ENCODE results near the gene MUC5B.
A peak's percentile ranks its signal among the peaks of the same experiment; 100 is the strongest.

Gene MUC5B

GRCh38 chr11:1300569-1301187, 77.8 kb downstream of the MUC5B start:
- H3K27me3 Mint-ChIP-seq (ENCODE audit: low read depth, poor library complexity) = no peaks in the 10 kb centered on the region
- no peaks in the 10 kb centered on the region for H3K36me3 Mint-ChIP-seq (ENCODE audit: low read depth)
- no peak for DNase-seq
- peak overlapping the region; percentile 66 for H3K27ac Mint-ChIP-seq
- no peak overlapping the region for H3K4me3 Mint-ChIP-seq
- TF ChIP-seq CTCF (IDR thresholded peaks at IDR 0.05) = no peak
- H3K4me1 Mint-ChIP-seq = peaks cover 69% of the 10 kb centered on the region
- no peaks in the 10 kb centered on the region for H3K9me3 Mint-ChIP-seq

DNA sequence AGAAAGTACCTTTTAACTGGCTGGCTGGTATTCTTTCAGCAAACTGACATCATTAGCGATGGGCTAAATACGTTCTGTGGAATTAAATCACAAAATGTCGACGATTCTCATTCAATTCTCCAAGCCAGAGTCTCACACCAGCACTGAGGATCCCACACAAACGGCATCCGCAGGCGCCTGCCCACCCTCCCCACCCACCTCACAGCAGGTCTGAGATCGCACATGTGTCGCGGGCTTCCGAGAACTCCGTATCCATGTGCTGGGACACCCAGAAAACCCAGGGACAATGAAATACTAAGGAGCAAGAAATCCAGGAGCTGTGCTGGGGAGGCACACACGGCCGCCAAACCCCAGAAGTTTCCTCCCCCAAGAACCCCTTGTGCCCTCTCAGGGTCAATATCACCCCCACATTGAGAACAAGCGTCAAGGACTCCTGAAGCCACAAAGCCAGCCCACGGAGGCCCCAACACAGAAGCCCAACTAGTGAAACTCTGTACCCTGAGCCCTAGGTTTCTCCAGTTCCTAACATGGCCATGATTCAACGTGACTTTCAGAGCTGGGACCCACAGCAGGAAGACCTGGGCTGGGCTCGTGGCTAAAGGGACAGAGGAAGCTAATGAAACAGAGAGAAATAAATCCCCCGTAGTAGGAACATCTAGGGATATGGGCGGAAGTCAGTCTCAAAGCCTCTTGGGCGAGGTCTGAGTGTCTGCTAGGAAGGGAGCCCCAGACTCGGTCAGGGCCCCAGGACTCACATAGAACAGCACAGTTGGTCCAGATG, 78.5 kb downstream of the MUC5B start:
- DNase-seq = no peak

GRCh38 chr11:1302041-1302460, 79.2 kb downstream of the MUC5B start:
- no peaks in the 10 kb centered on the region for H3K27me3 Mint-ChIP-seq (ENCODE audit: low read depth, poor library complexity)
- TF ChIP-seq CTCF (IDR thresholded peaks at IDR 0.05) = no peak
- H3K36me3 Mint-ChIP-seq (ENCODE audit: low read depth) = no peaks in the 10 kb centered on the region
- no peak overlapping the region for H3K27ac Mint-ChIP-seq
- H3K4me3 Mint-ChIP-seq = no peak overlapping the region
- DNase-seq = no peak
- H3K4me1 Mint-ChIP-seq = peaks cover 81% of the 10 kb centered on the region
- no peaks in the 10 kb centered on the region for H3K9me3 Mint-ChIP-seq

More for the DNA sequence above, 78.5 kb downstream of the MUC5B start:
- no peaks in the 10 kb centered on the region for H3K9me3 Mint-ChIP-seq
- H3K4me3 Mint-ChIP-seq = no peak overlapping the region
- no peaks in the 10 kb centered on the region for H3K27me3 Mint-ChIP-seq (ENCODE audit: low read depth, poor library complexity)
- peaks cover 75% of the 10 kb centered on the region for H3K4me1 Mint-ChIP-seq
- H3K27ac Mint-ChIP-seq = peak overlapping the region; percentile 28
- no peak for TF ChIP-seq CTCF (IDR thresholded peaks at IDR 0.05)
- no peaks in the 10 kb centered on the region for H3K36me3 Mint-ChIP-seq (ENCODE audit: low read depth)

- no peak for DNase-seq
- Mint-ChIP-seq H3K27ac (peak overlapping the region; percentile 87), H3K4me3 (no peak overlapping the region), H3K9me3 (no peaks in the 10 kb centered on the region), H3K4me1 (peaks cover 82% of the 10 kb centered on the region), H3K27me3 (ENCODE audit: low read depth, poor library complexity) (no peaks in the 10 kb centered on the region), H3K36me3 (ENCODE audit: low read depth) (no peaks in the 10 kb centered on the region)
- TF ChIP-seq CTCF (IDR thresholded peaks at IDR 0.05) = no peak
Observed at GRCh38 chr11:1302461-1303125, 79.7 kb downstream of the MUC5B start.

DNA sequence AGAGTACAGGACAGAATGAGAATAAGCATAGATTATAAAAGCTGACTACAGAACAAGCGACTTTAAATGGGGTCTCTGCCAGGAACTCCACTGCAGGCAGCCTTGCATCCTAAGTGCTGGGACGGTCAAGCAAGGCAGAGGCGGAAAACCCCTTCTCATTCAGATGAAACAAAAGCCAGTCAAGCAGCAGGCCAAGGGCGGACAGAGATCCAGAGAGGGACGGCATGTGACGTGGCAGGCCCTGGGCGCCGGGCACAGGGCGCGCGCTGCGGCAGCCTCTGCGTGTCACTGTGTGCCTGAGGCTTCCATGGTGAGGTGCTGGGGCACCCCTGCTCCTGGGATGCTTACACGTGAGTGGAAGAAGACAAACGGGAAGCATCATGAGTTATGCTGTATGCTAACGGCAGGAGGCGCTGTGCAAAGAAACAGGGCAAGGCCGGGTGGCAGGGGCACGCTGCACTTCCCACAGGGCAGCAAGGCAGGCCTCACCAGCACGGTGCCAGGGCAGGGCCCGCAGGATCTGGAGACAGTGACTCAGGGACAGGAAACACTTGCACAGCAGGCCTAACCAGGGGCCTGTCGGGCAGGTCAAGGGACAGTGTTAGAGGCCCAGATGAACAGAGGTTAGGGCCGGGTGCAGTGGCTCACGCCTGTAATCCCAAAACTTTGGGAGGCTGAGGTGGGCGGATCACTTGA, 80.4 kb downstream of the MUC5B start:
- Mint-ChIP-seq H3K4me3 (no peak overlapping the region), H3K27me3 (ENCODE audit: low read depth, poor library complexity) (no peaks in the 10 kb centered on the region), H3K9me3 (no peaks in the 10 kb centered on the region), H3K4me1 (peaks cover 82% of the 10 kb centered on the region), H3K27ac (peak overlapping the region; percentile 87), H3K36me3 (ENCODE audit: low read depth) (no peaks in the 10 kb centered on the region)
- TF ChIP-seq CTCF (IDR thresholded peaks at IDR 0.05) = peak; percentile 32
- no peak for DNase-seq
